A673 (cell line): Measurements from ENCODE around the gene USP2. TPM values are rescaled to one million over a fixed set of nuclear protein-coding genes. Genes with fewer than 3 reads are reported as not detected.

Experiments
- BruUV-seq: library from RNA; stranded (reverse); fragments of 400-500 nt; replicated peaks from 2 replicates; lab custom pipeline; 2021; lab: Mats Ljungman, UMichigan
- CTCF ChIA-PET: fragments of 300-600 bp; sonication (Branson Sonifier 250); formaldehyde crosslinking; loops from one replicate; lab custom pipeline; 2022; ENCODE audit warnings: antibody characterized with exemption; lab: Charles Lee
- POLR2A ChIA-PET: fragments of 300-600 bp; sonication (Branson Sonifier 250); formaldehyde crosslinking; loops from one replicate; lab custom pipeline; 2022; ENCODE audit warnings: antibody characterized with exemption; ENCODE audit not compliant: low non-redundant PET; lab: Charles Lee
- DNase-seq: peaks from one replicate; pipeline ENCODE4 v3.0.0-alpha.2; 2015; ENCODE audit warnings: low spot score
- H3K27ac ChIP-seq: fragments of 200-600 bp; sonication (generic); 2 replicates; pipeline ENCODE4 v1.5.1; 2016; ENCODE audit warnings: mixed run types, low read depth, mild to moderate bottlenecking, mixed read lengths, antibody characterized with exemption, low read length; ENCODE audit not compliant: poor library complexity, severe bottlenecking
- H3K27me3 ChIP-seq: fragments of 200-600 bp; sonication (generic); replicated peaks from 2 replicates; pipeline ENCODE4 v1.6.1; 2017; ENCODE audit warnings: mixed run types, low read depth, mild to moderate bottlenecking, mixed read lengths, antibody characterized with exemption, low read length; ENCODE audit not compliant: insufficient read depth, poor library complexity
- H3K36me3 ChIP-seq: fragments of 200-600 bp; sonication (generic); 2 replicates; pipeline ENCODE4 v1.6.1; 2016; ENCODE audit warnings: mixed run types, mild to moderate bottlenecking, mixed read lengths, antibody characterized with exemption, low read length; ENCODE audit not compliant: insufficient read depth, poor library complexity, severe bottlenecking
- H3K4me1 ChIP-seq: fragments of 200-600 bp; sonication (generic); 2 replicates; pipeline ENCODE4 v1.6.1; 2017; ENCODE audit warnings: mixed run types, mild to moderate bottlenecking, mixed read lengths, antibody characterized with exemption, low read length; ENCODE audit not compliant: insufficient read depth, poor library complexity, severe bottlenecking
- H3K4me3 ChIP-seq: fragments of 200-600 bp; sonication (generic); 2 replicates; pipeline ENCODE4 v1.5.1; 2016; ENCODE audit warnings: low read depth, mixed run types, mild to moderate bottlenecking, mixed read lengths, low read length; ENCODE audit not compliant: poor library complexity, severe bottlenecking
- H3K9me3 ChIP-seq: fragments of 200-600 bp; sonication (generic); 2 replicates; pipeline ENCODE4 v1.6.1; 2016; ENCODE audit warnings: mixed run types, low read depth, mild to moderate bottlenecking, mixed read lengths, antibody characterized with exemption, low read length; ENCODE audit not compliant: poor library complexity, severe bottlenecking
- CTCF ChIP-seq: fragments of 300-800, 200-600 bp; sonication (generic); conservative IDR thresholded peaks from 2 replicates; pipeline ENCODE4 v1.5.1; 2017; ENCODE audit warnings: low read depth, mild to moderate bottlenecking, antibody characterized with exemption, low read length, moderate library complexity, mixed read lengths
- EZH2 ChIP-seq: fragments of 200-600 bp; sonication (generic); IDR thresholded peaks from 2 replicates; pipeline ENCODE4 v1.6.1; 2017; ENCODE audit warnings: borderline replicate concordance, low read depth, mild to moderate bottlenecking, mixed read lengths, antibody characterized with exemption, low read length; ENCODE audit not compliant: poor library complexity, severe bottlenecking
- intact Hi-C: fragments of 100-400 bp; cut with micrococcal nuclease; formaldehyde crosslinking; loops from one replicate; pipeline ENCODE4 v1.10.0; 2022; ENCODE audit not compliant: unreplicated experiment
- total RNA-seq: library from RNA; stranded (reverse); gene quantifications from 2 replicates; pipeline ENCODE4 v1.2.3, GENCODE V29; 2021

USP2 gene
- total RNA-seq, 1 experiment from 2014 or later: 4.8 TPM

GRCh38 chr11:119422809-119423508 lies 41.5 kb upstream of the USP2 start, which contains the start of gene THY1:
Gene THY1 (minus strand): TSS chr11:119423172. CDS start chr11:119420905, 2,267 bp downstream.
- ChIA-PET CTCF (interaction anchor here (0.6 to 1.8 kb wide), 3 partner anchors 49 to 70 kb away, joined by 3 to 8 read pairs (median 7); no protein-coding TSS in a partner anchor), POLR2A (interaction anchor here (0.6 kb wide), 2 partner anchors 481 to 643 kb away, joined by 4 to 7 read pairs; no protein-coding TSS in a partner anchor)
- TF ChIP-seq CTCF (no peak), EZH2 (no peak)
- DNase-seq: peak; percentile 79
- peak within 1 kb of the TSS; percentile 89 for H3K4me3 ChIP-seq
- intact Hi-C loops: loop anchor here (2.0 kb wide), 1 partner anchor 52 kb away; no protein-coding TSS in a partner anchor
- H3K4me1 ChIP-seq: peaks cover 22% of the 10 kb centered on the region
- H3K27ac ChIP-seq: peak within 1 kb of the TSS; percentile 64
- peaks cover 19% of the 10 kb centered on the region for H3K36me3 ChIP-seq
- no peaks in the 10 kb centered on the region for H3K27me3 ChIP-seq
- BruUV-seq: no TSS peak
- no peaks in the 10 kb centered on the region for H3K9me3 ChIP-seq

- H3K4me1 ChIP-seq: peaks cover 24% of the 10 kb centered on the region
- BruUV-seq: no TSS peak
- ChIA-PET POLR2A (interaction anchor here (0.6 kb wide), 2 partner anchors 482 to 644 kb away, joined by 4 to 7 read pairs; no protein-coding TSS in a partner anchor), CTCF (interaction anchor here (0.6 to 1.8 kb wide), 4 partner anchors 19 to 69 kb away, joined by 4 to 8 read pairs (median 6); no protein-coding TSS in a partner anchor)
- H3K9me3 ChIP-seq: no peaks in the 10 kb centered on the region
- peak overlapping the region; percentile 64 for H3K27ac ChIP-seq
- peak overlapping the region; percentile 89 for H3K4me3 ChIP-seq
- DNase-seq: peak; percentile 52
- H3K36me3 ChIP-seq: peaks cover 19% of the 10 kb centered on the region
- TF ChIP-seq CTCF (no peak), EZH2 (no peak)
- intact Hi-C loops: loop anchor here (2.0 kb wide), 1 partner anchor 53 kb away; no protein-coding TSS in a partner anchor
- H3K27me3 ChIP-seq: no peaks in the 10 kb centered on the region
These were observed 40.7 kb upstream of the USP2 start for GRCh38 chr11:119421941-119422808.

GRCh38 chr11:119421351-119421750 lies 39.9 kb upstream of the USP2 start:
- H3K36me3 ChIP-seq: peaks cover 19% of the 10 kb centered on the region
- peak overlapping the region; percentile 89 for H3K4me3 ChIP-seq
- no TSS peak for BruUV-seq
- peaks cover 26% of the 10 kb centered on the region for H3K4me1 ChIP-seq
- TF ChIP-seq CTCF (no peak), EZH2 (no peak)
- ChIA-PET CTCF (interaction anchor here (0.8 to 1.8 kb wide), 2 partner anchors 47 to 53 kb away, joined by 3 to 7 read pairs; no protein-coding TSS in a partner anchor), POLR2A (no interaction called here)
- H3K27me3 ChIP-seq: no peaks in the 10 kb centered on the region
- intact Hi-C loops: no loop called here
- peak; percentile 60 for DNase-seq
- H3K9me3 ChIP-seq: no peaks in the 10 kb centered on the region
- H3K27ac ChIP-seq: peak overlapping the region; percentile 64
